H9 (cell line): ENCODE measurements around the gene MAGI3. TPM values are rescaled to one million over a fixed set of nuclear protein-coding genes. Genes with fewer than 3 reads are reported as not detected.

Source experiments
- DNase-seq: peaks from one replicate; pipeline ENCODE4 v3.0.0-alpha.2; 2017
- H2AFZ ChIP-seq: one replicate; pipeline ENCODE4 v1.6.1; 2013; ENCODE audit warnings: mild to moderate bottlenecking, low read length, control low read depth, moderate library complexity
- H2AK5ac ChIP-seq: 2 replicates; pipeline ENCODE4 v1.6.1; 2013; ENCODE audit warnings: low read length, control low read depth, mixed read lengths; ENCODE audit not compliant: insufficient read length
- H2BK120ac ChIP-seq: one replicate; pipeline ENCODE4 v1.6.1; 2013; ENCODE audit warnings: low read depth, mild to moderate bottlenecking, low read length, control low read depth, inconsistent platforms; ENCODE audit not compliant: poor library complexity, severe bottlenecking
- H2BK12ac ChIP-seq: 2 replicates; pipeline ENCODE4 v1.6.1; 2013; ENCODE audit warnings: low read length, control low read depth, mixed read lengths, low read depth; ENCODE audit not compliant: insufficient read length
- H2BK15ac ChIP-seq: 2 replicates; pipeline ENCODE4 v1.6.1; 2013; ENCODE audit warnings: low read depth, low read length, control low read depth
- H2BK20ac ChIP-seq: one replicate; pipeline ENCODE4 v1.6.1; 2013; ENCODE audit warnings: low read depth, mild to moderate bottlenecking, low read length, control low read depth, inconsistent platforms; ENCODE audit not compliant: poor library complexity, severe bottlenecking
- H2BK5ac ChIP-seq: 2 replicates; pipeline ENCODE4 v1.6.1; 2013; ENCODE audit warnings: low read length, control low read depth, mixed read lengths; ENCODE audit not compliant: insufficient read length
- H3K14ac ChIP-seq: 2 replicates; pipeline ENCODE4 v1.6.1; 2013; ENCODE audit warnings: low read length, control low read depth; ENCODE audit not compliant: insufficient read depth
- H3K18ac ChIP-seq: 2 replicates; pipeline ENCODE4 v1.6.1; 2013; ENCODE audit warnings: low read depth, mild to moderate bottlenecking, mixed read lengths, low read length, control low read depth; ENCODE audit not compliant: insufficient read length
- H3K23ac ChIP-seq: 2 replicates; pipeline ENCODE4 v1.6.1; 2013; ENCODE audit warnings: low read length, control low read depth, mixed read lengths, low read depth; ENCODE audit not compliant: insufficient read length
- H3K23me2 ChIP-seq: 2 replicates; pipeline ENCODE4 v1.6.1; 2013; ENCODE audit warnings: low read depth, mild to moderate bottlenecking, mixed read lengths, low read length, control low read depth; ENCODE audit not compliant: insufficient read length, poor library complexity, severe bottlenecking
- H3K27ac ChIP-seq: 2 replicates; pipeline ENCODE4 v1.5.1; 2013; ENCODE audit warnings: low read length, control low read depth, mixed read lengths, low read depth; ENCODE audit not compliant: insufficient read length
- H3K27me3 ChIP-seq: 2 replicates; pipeline ENCODE4 v1.6.1; 2013; ENCODE audit warnings: low read length, control low read depth, inconsistent platforms; ENCODE audit not compliant: insufficient read depth
- H3K4ac ChIP-seq: 2 replicates; pipeline ENCODE4 v1.6.1; 2013; ENCODE audit warnings: low read depth, mild to moderate bottlenecking, control low read depth, inconsistent platforms, low read length, moderate library complexity
- H3K4me1 ChIP-seq: 2 replicates; pipeline ENCODE4 v1.6.1; 2013; ENCODE audit warnings: low read length, control low read depth, inconsistent platforms; ENCODE audit not compliant: insufficient read depth
- H3K4me2 ChIP-seq: 2 replicates; pipeline ENCODE4 v1.6.1; 2013; ENCODE audit warnings: low read length, control low read depth, mixed read lengths; ENCODE audit not compliant: insufficient read length, insufficient read depth
- H3K56ac ChIP-seq: 2 replicates; pipeline ENCODE4 v1.6.1; 2013; ENCODE audit warnings: low read depth, mild to moderate bottlenecking, mixed read lengths, low read length, control low read depth; ENCODE audit not compliant: insufficient read length
- H3K79me1 ChIP-seq: 2 replicates; pipeline ENCODE4 v1.6.1; 2013; ENCODE audit warnings: low read depth, mild to moderate bottlenecking, moderate library complexity, low read length, control low read depth, inconsistent platforms; ENCODE audit not compliant: insufficient read depth, poor library complexity, severe bottlenecking
- H3K79me2 ChIP-seq: 2 replicates; pipeline ENCODE4 v1.6.1; 2013; ENCODE audit warnings: low read length, control low read depth, inconsistent platforms; ENCODE audit not compliant: insufficient read depth
- H3K9ac ChIP-seq: 2 replicates; pipeline ENCODE4 v1.6.1; 2013; ENCODE audit warnings: low read length, control low read depth, mixed read lengths; ENCODE audit not compliant: insufficient read length; ENCODE audit errors: extremely low read depth
- H3K9me3 ChIP-seq: one replicate; pipeline ENCODE4 v1.6.1; 2013; ENCODE audit warnings: low read depth, low read length, inconsistent platforms; ENCODE audit not compliant: control insufficient read depth
- H3T11ph ChIP-seq: one replicate; pipeline ENCODE4 v1.6.1; 2013; ENCODE audit warnings: mild to moderate bottlenecking, low read length, control low read depth, inconsistent platforms
- H4K20me1 ChIP-seq: one replicate; pipeline ENCODE4 v1.6.1; 2013; ENCODE audit not compliant: control insufficient read depth, insufficient read length, insufficient read depth
- H4K5ac ChIP-seq: 2 replicates; pipeline ENCODE4 v1.6.1; 2013; ENCODE audit warnings: low read depth, mild to moderate bottlenecking, mixed read lengths, low read length, control low read depth; ENCODE audit not compliant: insufficient read length
- H4K8ac ChIP-seq: replicated peaks from 2 replicates; pipeline ENCODE4 v1.6.1; 2013; ENCODE audit warnings: low read length, control low read depth, mixed read lengths, low read depth; ENCODE audit not compliant: insufficient read length
- H4K91ac ChIP-seq: 2 replicates; pipeline ENCODE4 v1.6.1; 2013; ENCODE audit warnings: low read depth, mild to moderate bottlenecking, moderate library complexity, mixed read lengths, low read length, control low read depth; ENCODE audit not compliant: insufficient read length
- H3K27ac Mint-ChIP-seq, 3 experiments: 2 replicates in 2 of 3; 3 replicates in 1 of 3; pipeline ENCODE4 v1.8.0; 2020 to 2021; ENCODE audit warnings: mixed read lengths in 3 of 3, mild to moderate bottlenecking in 1 of 3, moderate library complexity in 1 of 3
- H3K27me3 Mint-ChIP-seq: 2 replicates; pipeline ENCODE4 v1.8.0; 2021; ENCODE audit warnings: low read depth, mild to moderate bottlenecking, moderate library complexity, mixed read lengths
- H3K36me3 Mint-ChIP-seq, 3 experiments: 2 replicates in 2 of 3; 3 replicates in 1 of 3; pipeline ENCODE4 v1.8.0; 2020 to 2021; ENCODE audit warnings: low read depth in 3 of 3, mixed read lengths in 3 of 3; ENCODE audit not compliant: insufficient read depth in 1 of 3
- H3K4me1 Mint-ChIP-seq, 2 experiments: 2 replicates each; pipeline ENCODE4 v1.8.0; 2020; ENCODE audit warnings: mixed read lengths in 2 of 2
- H3K4me3 Mint-ChIP-seq, 2 experiments: 2 replicates in 1 of 2; 3 replicates in 1 of 2; pipeline ENCODE4 v1.8.0; 2020 to 2021; ENCODE audit warnings: mild to moderate bottlenecking in 2 of 2, mixed read lengths in 2 of 2, moderate library complexity in 1 of 2
- H3K9me3 Mint-ChIP-seq, 2 experiments: 2 replicates in 1 of 2; 3 replicates in 1 of 2; pipeline ENCODE4 v1.8.0; 2020; ENCODE audit warnings: mild to moderate bottlenecking in 2 of 2, mixed read lengths in 2 of 2, moderate library complexity in 1 of 2
- WGBS: extraction: QIAGEN DNeasy Blood & Tissue Kit; methylation state at CpG from one replicate; pipeline ENCODE4 v1.1.7; 2013; ENCODE audit warnings: missing lambda C conversion rate, low lambda C conversion rate, mixed read lengths; ENCODE audit not compliant: insufficient read length; ENCODE audit errors: extremely low coverage; 5-methylcytosine and 5-hydroxymethylcytosine counted together
- total RNA-seq: library from RNA; stranded (reverse); gene quantifications from 2 replicates; pipeline ENCODE4 v1.2.1, GENCODE V29; 2021
- TF ChIP-seq, protein P1 (sequence below): fragments of 200-600 bp; sonication (generic); conservative IDR thresholded peaks from 3 replicates; pipeline ENCODE4 v1.8.0; 2021; ENCODE audit warnings: antibody characterized with exemption, mild to moderate bottlenecking

MAGI3 gene
- total RNA-seq, 1 experiment from 2014 or later: 8.2 TPM

DNA sequence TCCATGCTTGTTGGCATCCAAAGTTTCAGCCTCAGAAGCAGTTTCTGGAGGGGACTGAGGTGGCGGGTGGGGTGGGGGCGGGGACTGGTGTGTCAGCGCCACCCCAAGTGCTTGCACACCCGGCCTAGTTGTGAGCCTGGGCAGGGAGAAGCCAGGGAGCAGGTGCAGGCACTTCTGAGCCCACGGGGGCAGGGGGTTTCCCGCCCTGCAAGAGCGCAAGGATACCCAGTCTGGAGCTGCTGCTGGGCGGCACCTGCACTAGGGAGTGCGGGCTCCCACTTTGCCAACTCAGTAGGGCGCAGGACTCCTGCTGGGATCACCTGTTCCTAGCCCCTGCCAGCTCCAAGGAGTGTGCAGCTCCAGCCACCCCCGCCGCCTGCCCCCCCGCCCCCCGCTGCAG is 33.5 kb downstream of the MAGI3 start:
- Histone ChIP-seq H4K20me1 (no peaks in the 10 kb centered on the region), H4K5ac (no peak overlapping the region), H3K9ac (no peak overlapping the region), H2BK15ac (no peak overlapping the region), H3T11ph (no peak overlapping the region), H3K27ac (no peak overlapping the region), H2BK12ac (no peak overlapping the region), H3K23ac (no peak overlapping the region), H2AFZ (no peak overlapping the region), H2BK120ac (no peak overlapping the region), H2AK5ac (no peak overlapping the region), H3K79me2 (no peaks in the 10 kb centered on the region), H3K23me2 (no peaks in the 10 kb centered on the region), H3K4me1 (no peaks in the 10 kb centered on the region), H4K8ac (no peak overlapping the region), H3K18ac (no peak overlapping the region), H3K79me1 (no peaks in the 10 kb centered on the region), H3K4ac (no peak overlapping the region), H3K4me2 (no peak overlapping the region), H3K14ac (no peak overlapping the region), H4K91ac (no peak overlapping the region), H3K56ac (no peak overlapping the region), H3K9me3 (no peaks in the 10 kb centered on the region), H2BK20ac (no peak overlapping the region), H3K27me3 (no peaks in the 10 kb centered on the region), H2BK5ac (no peak overlapping the region)
- TF ChIP-seq, protein P1, sequence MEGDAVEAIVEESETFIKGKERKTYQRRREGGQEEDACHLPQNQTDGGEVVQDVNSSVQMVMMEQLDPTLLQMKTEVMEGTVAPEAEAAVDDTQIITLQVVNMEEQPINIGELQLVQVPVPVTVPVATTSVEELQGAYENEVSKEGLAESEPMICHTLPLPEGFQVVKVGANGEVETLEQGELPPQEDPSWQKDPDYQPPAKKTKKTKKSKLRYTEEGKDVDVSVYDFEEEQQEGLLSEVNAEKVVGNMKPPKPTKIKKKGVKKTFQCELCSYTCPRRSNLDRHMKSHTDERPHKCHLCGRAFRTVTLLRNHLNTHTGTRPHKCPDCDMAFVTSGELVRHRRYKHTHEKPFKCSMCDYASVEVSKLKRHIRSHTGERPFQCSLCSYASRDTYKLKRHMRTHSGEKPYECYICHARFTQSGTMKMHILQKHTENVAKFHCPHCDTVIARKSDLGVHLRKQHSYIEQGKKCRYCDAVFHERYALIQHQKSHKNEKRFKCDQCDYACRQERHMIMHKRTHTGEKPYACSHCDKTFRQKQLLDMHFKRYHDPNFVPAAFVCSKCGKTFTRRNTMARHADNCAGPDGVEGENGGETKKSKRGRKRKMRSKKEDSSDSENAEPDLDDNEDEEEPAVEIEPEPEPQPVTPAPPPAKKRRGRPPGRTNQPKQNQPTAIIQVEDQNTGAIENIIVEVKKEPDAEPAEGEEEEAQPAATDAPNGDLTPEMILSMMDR: no peak
- Mint-ChIP-seq H3K27me3 (no peaks in the 10 kb centered on the region), H3K4me1 (no peaks in the 10 kb centered on the region; a peak in 1 of 4 replicates), H3K4me3 (no peak overlapping the region), H3K27ac (no peak overlapping the region), H3K36me3 (peaks cover 6 to 22% (median 10%) of the 10 kb centered on the region in 3 experiments), H3K9me3 (peaks cover 5 to 15% of the 10 kb centered on the region in 2 experiments; a peak in 4 of 5 replicates)
- WGBS: no CpG with 5 or more reads among the region's 14 CpGs
- DNase-seq: no peak
